ENCODE data around the gene ELF1. TPM values are rescaled to one million over a fixed set of nuclear protein-coding genes. Genes with fewer than 3 reads are reported as not detected.

The ELF1 gene
- total and polyA plus RNA-seq, 9 donors: 28.5 to 53.2 (median 47.7) TPM

DNA sequence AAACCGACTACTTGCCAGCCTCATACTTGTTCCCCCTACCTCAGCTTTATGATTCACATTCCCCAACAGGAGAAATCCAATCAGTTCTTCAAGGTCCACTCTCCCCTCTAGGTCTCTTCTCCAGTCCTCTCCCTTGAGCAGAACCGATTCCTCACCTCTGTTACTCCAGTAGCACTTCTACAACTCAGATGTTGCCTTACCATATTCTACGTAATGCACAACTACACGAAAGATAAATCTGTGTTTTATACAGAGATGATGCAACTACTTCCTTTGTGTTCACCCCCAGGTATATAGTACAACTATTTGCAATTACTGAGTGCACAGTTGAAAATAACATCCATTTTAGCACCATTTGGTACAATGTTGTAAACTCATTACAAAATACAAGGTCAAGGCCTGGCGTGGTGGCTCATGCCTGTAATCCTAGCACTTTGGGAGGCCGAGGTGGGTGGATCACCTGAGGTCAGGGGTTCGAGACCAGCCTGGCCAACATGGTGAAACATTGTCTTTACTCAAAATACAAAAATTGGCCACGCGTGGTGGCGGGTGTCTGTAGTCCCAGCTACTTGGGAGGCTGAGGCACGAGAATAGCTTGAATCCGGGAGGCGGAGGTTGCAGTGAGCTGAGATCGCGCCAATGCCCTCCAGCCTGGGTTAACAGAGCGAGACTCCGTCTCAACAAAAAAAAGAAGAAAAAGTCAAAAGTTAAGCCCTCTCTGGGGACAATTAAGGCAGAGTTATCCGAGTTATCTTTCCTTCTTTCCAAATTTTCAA, 39.4 kb upstream of the ELF1 start:
- Histone ChIP-seq H3K27ac (peak overlapping the region in 1 of 2 donors; percentile 98), H3K9me3 (no peaks in the 10 kb centered on the region), H3K4me1 (ENCODE audit: insufficient read depth) (peaks cover 9% of the 10 kb centered on the region), H3K36me3 (no peaks in the 10 kb centered on the region), H3K4me3 (peak overlapping the region; percentile 1), H3K27me3 (no peaks in the 10 kb centered on the region)
- 79 to 82% (median 79%) methylated on average over 18 of the region's 18 CpGs for WGBS, 3 donors
- TF ChIP-seq, protein P1, sequence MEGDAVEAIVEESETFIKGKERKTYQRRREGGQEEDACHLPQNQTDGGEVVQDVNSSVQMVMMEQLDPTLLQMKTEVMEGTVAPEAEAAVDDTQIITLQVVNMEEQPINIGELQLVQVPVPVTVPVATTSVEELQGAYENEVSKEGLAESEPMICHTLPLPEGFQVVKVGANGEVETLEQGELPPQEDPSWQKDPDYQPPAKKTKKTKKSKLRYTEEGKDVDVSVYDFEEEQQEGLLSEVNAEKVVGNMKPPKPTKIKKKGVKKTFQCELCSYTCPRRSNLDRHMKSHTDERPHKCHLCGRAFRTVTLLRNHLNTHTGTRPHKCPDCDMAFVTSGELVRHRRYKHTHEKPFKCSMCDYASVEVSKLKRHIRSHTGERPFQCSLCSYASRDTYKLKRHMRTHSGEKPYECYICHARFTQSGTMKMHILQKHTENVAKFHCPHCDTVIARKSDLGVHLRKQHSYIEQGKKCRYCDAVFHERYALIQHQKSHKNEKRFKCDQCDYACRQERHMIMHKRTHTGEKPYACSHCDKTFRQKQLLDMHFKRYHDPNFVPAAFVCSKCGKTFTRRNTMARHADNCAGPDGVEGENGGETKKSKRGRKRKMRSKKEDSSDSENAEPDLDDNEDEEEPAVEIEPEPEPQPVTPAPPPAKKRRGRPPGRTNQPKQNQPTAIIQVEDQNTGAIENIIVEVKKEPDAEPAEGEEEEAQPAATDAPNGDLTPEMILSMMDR (IDR thresholded peaks at IDR 0.05): no peak
- TF ChIP-seq POLR2A (IDR thresholded peaks at IDR 0.05) (no peak), EP300 (IDR thresholded peaks at IDR 0.05) (no peak)
- DNase-seq: peak in 1 of 5 donors; percentile 43
- intact Hi-C loops (cut with DNase I): loop anchor here (5.0 to 10.0 kb wide), 5 partner anchors 64 to 274 kb away; partner anchors contain the start of gene SLC25A15 (in 2 of the 4)

- no peaks in the 10 kb centered on the region for H3K36me3 ChIP-seq
- intact Hi-C loops (cut with DNase I): loop anchor here (5.0 to 10.0 kb wide), 5 partner anchors 62 to 272 kb away; partner anchors contain the start of gene SLC25A15 (in 2 of the 4)
- no peak overlapping the region for H3K27ac ChIP-seq
- no peak overlapping the region for H3K4me3 ChIP-seq
- no peak for DNase-seq
- no peak for TF ChIP-seq EP300 (IDR thresholded peaks at IDR 0.05)
- TF ChIP-seq, protein P1 (IDR thresholded peaks at IDR 0.05): no peak
- TF ChIP-seq POLR2A (IDR thresholded peaks at IDR 0.05): no peak
- no peaks in the 10 kb centered on the region for H3K27me3 ChIP-seq
- H3K4me1 ChIP-seq (ENCODE audit: insufficient read depth): peaks cover 11% of the 10 kb centered on the region
- no peaks in the 10 kb centered on the region for H3K9me3 ChIP-seq
- 74 to 80% (median 75%) methylated on average over 11 of the region's 11 CpGs for WGBS, 3 donors
Measured at GRCh38 chr13:41056826-41057711, 38.0 kb upstream of the ELF1 start.

- Histone ChIP-seq H3K4me1 (ENCODE audit: insufficient read depth) (peaks cover 11% of the 10 kb centered on the region), H3K4me3 (no peak overlapping the region)
- intact Hi-C loops (cut with DNase I): loop anchor here (5.0 to 10.0 kb wide), 5 partner anchors 61 to 271 kb away; partner anchors contain the start of gene SLC25A15 (in 2 of the 4)
Measured at GRCh38 chr13:41056194-41056593, 37.1 kb upstream of the ELF1 start.

More at GRCh38 chr13:41056194-41056593, 37.1 kb upstream of the ELF1 start:
- no peak overlapping the region for H3K27ac ChIP-seq
- no peak for DNase-seq
- H3K9me3 ChIP-seq: no peaks in the 10 kb centered on the region
- no peaks in the 10 kb centered on the region for H3K36me3 ChIP-seq
- TF ChIP-seq POLR2A (IDR thresholded peaks at IDR 0.05) (no peak), EP300 (IDR thresholded peaks at IDR 0.05) (no peak)
- TF ChIP-seq, protein P1 (IDR thresholded peaks at IDR 0.05): no peak
- H3K27me3 ChIP-seq: no peaks in the 10 kb centered on the region

Data from ovary (tissue), 9 donors.